ENCODE results near the gene PITPNM2. TPM values are rescaled to one million over a fixed set of nuclear protein-coding genes. Genes with fewer than 3 reads are reported as not detected.
A peak's percentile ranks its signal among the peaks of the same experiment; 100 is the strongest.

The PITPNM2 gene
- total RNA-seq, 1 donor from 2014 or later = 20.8 TPM

GRCh38 chr12:123148655-123149054 lies 2.2 kb downstream of the PITPNM2 start:
- no peak for ATAC-seq
- intact Hi-C loops (cut with micrococcal nuclease) = loop anchor here (10.0 kb wide), 1 partner anchor 104 kb away; no protein-coding TSS in a partner anchor

GRCh38 chr12:123148223-123148622 lies 2.7 kb downstream of the PITPNM2 start:
- intact Hi-C loops (cut with micrococcal nuclease) = loop anchor here (10.0 kb wide), 1 partner anchor 103 kb away; no protein-coding TSS in a partner anchor
- DNase-seq (no peak), ATAC-seq (no peak)

More at GRCh38 chr12:123148655-123149054, 2.2 kb downstream of the PITPNM2 start:
- DNase-seq = no peak

- intact Hi-C loops (cut with micrococcal nuclease) = loop anchor here (10.0 kb wide), 1 partner anchor 100 kb away; no protein-coding TSS in a partner anchor
These were observed 5.7 kb downstream of the PITPNM2 start for GRCh38 chr12:123145211-123145610.

GRCh38 chr12:123143736-123144461 lies 7.0 kb downstream of the PITPNM2 start:
- no peak for DNase-seq
- no peak for ATAC-seq
- intact Hi-C loops (cut with micrococcal nuclease) = loop anchor here (10.0 kb wide), 1 partner anchor 99 kb away; no protein-coding TSS in a partner anchor

More at GRCh38 chr12:123145211-123145610, 5.7 kb downstream of the PITPNM2 start:
- no peak for DNase-seq
- ATAC-seq = no peak

GRCh38 chr12:123142921-123143735 lies 7.8 kb downstream of the PITPNM2 start:
- DNase-seq = no peak
- no peak for ATAC-seq
- intact Hi-C loops (cut with micrococcal nuclease) = loop anchor here (10.0 kb wide), 1 partner anchor 98 kb away; no protein-coding TSS in a partner anchor

- no peak for DNase-seq
- intact Hi-C loops (cut with micrococcal nuclease) = loop anchor here (10.0 kb wide), 1 partner anchor 98 kb away; no protein-coding TSS in a partner anchor
These were observed 8.4 kb downstream of the PITPNM2 start for GRCh38 chr12:123142518-123142840.

GRCh38 chr12:123141615-123142517 lies 9.0 kb downstream of the PITPNM2 start:
- peak; percentile 85 for ATAC-seq
- peak; percentile 63 for DNase-seq
- intact Hi-C loops (cut with micrococcal nuclease) = loop anchor here (10.0 kb wide), 1 partner anchor 97 kb away; no protein-coding TSS in a partner anchor

More at GRCh38 chr12:123142518-123142840, 8.4 kb downstream of the PITPNM2 start:
- ATAC-seq = no peak

- intact Hi-C loops (cut with micrococcal nuclease) = loop anchor here (10.0 kb wide), 1 partner anchor 96 kb away; no protein-coding TSS in a partner anchor
- peak; percentile 3 for ATAC-seq
- no peak for DNase-seq
These were observed 9.9 kb downstream of the PITPNM2 start for GRCh38 chr12:123140676-123141614.

- peak; percentile 15 for ATAC-seq
- intact Hi-C loops (cut with micrococcal nuclease) = loop anchor here (10.0 kb wide), 1 partner anchor 95 kb away; no protein-coding TSS in a partner anchor
- DNase-seq = no peak
These were observed 10.8 kb downstream of the PITPNM2 start for GRCh38 chr12:123139926-123140675.

GRCh38 chr12:123135688-123136087 lies 15.2 kb downstream of the PITPNM2 start:
- DNase-seq (no peak), ATAC-seq (no peak)
- intact Hi-C loops (cut with micrococcal nuclease) = no loop called here

- intact Hi-C loops (cut with micrococcal nuclease) = no loop called here
These were observed 16.1 kb downstream of the PITPNM2 start for GRCh38 chr12:123134826-123135225.

GRCh38 chr12:123134271-123134671 lies 16.6 kb downstream of the PITPNM2 start:
- intact Hi-C loops (cut with micrococcal nuclease) = no loop called here
- no peak for DNase-seq
- ATAC-seq = no peak

More at GRCh38 chr12:123134826-123135225, 16.1 kb downstream of the PITPNM2 start:
- DNase-seq = no peak
- ATAC-seq = no peak

- no peak for ATAC-seq
- intact Hi-C loops (cut with micrococcal nuclease) = no loop called here
These were observed 17.2 kb downstream of the PITPNM2 start for GRCh38 chr12:123133701-123134100.

GRCh38 chr12:123132951-123133619 lies 17.8 kb downstream of the PITPNM2 start:
- DNase-seq (no peak), ATAC-seq (no peak)
- intact Hi-C loops (cut with micrococcal nuclease) = no loop called here

More at GRCh38 chr12:123133701-123134100, 17.2 kb downstream of the PITPNM2 start:
- no peak for DNase-seq

GRCh38 chr12:123131879-123132402 lies 18.9 kb downstream of the PITPNM2 start:
- DNase-seq = peak; percentile 53
- intact Hi-C loops (cut with micrococcal nuclease) = no loop called here
- peak; percentile 76 for ATAC-seq

- intact Hi-C loops (cut with micrococcal nuclease) = no loop called here
- ATAC-seq = peak; percentile 71
- DNase-seq = peak; percentile 40
These were observed 19.5 kb downstream of the PITPNM2 start for GRCh38 chr12:123131291-123131832.

All from left ventricle myocardium superior (tissue), 1 donor.